Endothelial cell of umbilical vein (primary cell): ENCODE measurements around the gene LGI4. TPM values are rescaled to one million over a fixed set of nuclear protein-coding genes. Genes with fewer than 3 reads are reported as not detected.

Experiments used
- BruUV-seq: library from RNA; stranded (reverse); fragments of 400-500 nt; replicated peaks from 2 replicates; lab custom pipeline; 2021; lab: Mats Ljungman, UMichigan
- CTCF ChIA-PET: fragments of 300-600, 350-600 bp; sonication (Branson Sonifier 250); formaldehyde crosslinking; loops from one replicate; lab custom pipeline; 2021; ENCODE audit warnings: antibody characterized with exemption, inconsistent platforms; lab: Charles Lee
- POLR2A ChIA-PET: fragments of 300-600, 350-600 bp; sonication (Branson Sonifier 250); formaldehyde crosslinking; loops from one replicate; lab custom pipeline; 2021; ENCODE audit warnings: antibody characterized with exemption, inconsistent platforms; lab: Charles Lee
- DNase-seq: peaks from one replicate; pipeline ENCODE4 v3.0.0-alpha.2; 2011; ENCODE audit warnings: low read depth, low spot score
- FAIRE-seq: peaks from 2 replicates; lab custom pipeline; 2011; peaks lifted over from hg19 to GRCh38; lab: Jason Lieb, UNC
- H2AFZ ChIP-seq: 2 replicates; pipeline ENCODE4 v1.6.0; 2012; ENCODE audit warnings: low read depth, low read length, control low read depth, inconsistent platforms
- H3K27ac ChIP-seq: 2 replicates; pipeline ENCODE4 v1.5.1; 2011; ENCODE audit warnings: low read depth, mild to moderate bottlenecking, control low read depth, low read length, moderate library complexity; ENCODE audit not compliant: insufficient read depth
- H3K27me3 ChIP-seq, 2 experiments: 2 replicates each; pipeline versions ENCODE4 v1.6.0 to v1.6.1; 2011; ENCODE audit warnings: low read length in 2 of 2, mixed read lengths in 1 of 2; ENCODE audit not compliant: control insufficient read depth in 2 of 2, insufficient read depth in 2 of 2
- H3K36me3 ChIP-seq, 2 experiments: 2 replicates in 1 of 2; 3 replicates in 1 of 2; pipeline ENCODE4 v1.5.1; 2011; ENCODE audit warnings: low read length in 2 of 2, mild to moderate bottlenecking in 1 of 2, moderate library complexity in 1 of 2; ENCODE audit not compliant: control insufficient read depth in 2 of 2, insufficient read depth in 2 of 2; ENCODE audit errors: extremely low read depth in 1 of 2
- H3K4me1 ChIP-seq: 3 replicates; pipeline ENCODE4 v1.5.1; 2011; ENCODE audit warnings: mild to moderate bottlenecking, low read length; ENCODE audit not compliant: control insufficient read depth, insufficient read depth; ENCODE audit errors: extremely low read depth
- H3K4me2 ChIP-seq: 2 replicates; pipeline ENCODE4 v1.6.1; 2011; ENCODE audit warnings: low read length, control low read depth, mixed read lengths; ENCODE audit not compliant: insufficient read depth
- H3K4me3 ChIP-seq, 3 experiments: fragments of 200-600 bp in 1 of 3; sonication (generic), shearing (Covaris generic) in 1 of 3; replicated peaks in 1 of 3; 2 replicates each; pipeline ENCODE4 v1.5.1; 2011 to 2016; ENCODE audit warnings: control low read depth in 3 of 3, low read length in 3 of 3, mild to moderate bottlenecking in 2 of 3, inconsistent platforms in 1 of 3, low read depth in 1 of 3, moderate library complexity in 1 of 3; ENCODE audit not compliant: insufficient read depth in 1 of 3
- H3K79me2 ChIP-seq: 2 replicates; pipeline ENCODE4 v1.6.0; 2012; ENCODE audit warnings: low read length, inconsistent platforms; ENCODE audit not compliant: control insufficient read depth, insufficient read depth
- H3K9ac ChIP-seq: replicated peaks from 2 replicates; pipeline ENCODE3; 2011; ENCODE audit warnings: low read length, control low read depth; ENCODE audit not compliant: insufficient read depth; ENCODE audit errors: extremely low read depth
- H3K9me1 ChIP-seq: replicated peaks from 3 replicates; pipeline ENCODE4 v1.6.0; 2011; ENCODE audit warnings: mild to moderate bottlenecking, low read length; ENCODE audit not compliant: control insufficient read depth, insufficient read depth; ENCODE audit errors: extremely low read depth
- H3K9me3 ChIP-seq: replicated peaks from 2 replicates; pipeline ENCODE4 v1.5.1; 2012; ENCODE audit warnings: low read length, inconsistent platforms; ENCODE audit not compliant: control insufficient read depth, insufficient read depth
- H4K20me1 ChIP-seq: replicated peaks from 2 replicates; pipeline ENCODE3; 2011; ENCODE audit warnings: mild to moderate bottlenecking, low read length; ENCODE audit not compliant: control insufficient read depth, insufficient read depth; ENCODE audit errors: extremely low read depth
- CTCF ChIP-seq, 2 donors: IDR thresholded peaks; 1 replicate in 1 of 2; 2 replicates in 1 of 2; pipeline ENCODE4 v1.5.1; 2011; ENCODE audit warnings: low read length in 2 of 2, mild to moderate bottlenecking in 2 of 2, moderate library complexity in 2 of 2, control low read depth in 1 of 2, inconsistent platforms in 1 of 2, low read depth in 1 of 2; ENCODE audit not compliant: insufficient read depth in 1 of 2; ENCODE audit errors: extremely low read depth in 1 of 2
- EZH2 ChIP-seq: IDR thresholded peaks from 2 replicates; pipeline ENCODE4 v1.6.1; 2012; ENCODE audit warnings: borderline replicate concordance, low read depth, mild to moderate bottlenecking, moderate library complexity, low read length, inconsistent platforms; ENCODE audit not compliant: severe bottlenecking
- FOS ChIP-seq: IDR thresholded peaks from 2 replicates; pipeline ENCODE4 v1.6.1; 2011; ENCODE audit warnings: mild to moderate bottlenecking, low read length, moderate library complexity, borderline replicate concordance; ENCODE audit not compliant: insufficient read depth
- GATA2 ChIP-seq: IDR thresholded peaks from 2 replicates; pipeline ENCODE4 v1.7.0; 2011; ENCODE audit warnings: low read depth, mild to moderate bottlenecking, moderate library complexity, mixed read lengths, low read length; ENCODE audit not compliant: insufficient read length, insufficient read depth
- MYC ChIP-seq: IDR thresholded peaks from one replicate; pipeline ENCODE4 v1.6.1; 2011; ENCODE audit warnings: mild to moderate bottlenecking, low read depth, low read length
- POLR2A ChIP-seq: IDR thresholded peaks from 2 replicates; pipeline ENCODE4 v1.6.1; 2012; ENCODE audit warnings: low read depth, mild to moderate bottlenecking, control low read depth, low read length
- POLR2AphosphoS5 ChIP-seq: IDR thresholded peaks from 2 replicates; pipeline ENCODE4 v1.6.1; 2012; ENCODE audit warnings: low read depth, mild to moderate bottlenecking, control low read depth, low read length, moderate library complexity; ENCODE audit not compliant: insufficient read depth
- dilution Hi-C: fragments of 300-500 bp; cut with MboI; formaldehyde crosslinking; loops from one replicate; pipeline ENCODE4 v1.15.0; 2019; ENCODE audit warnings: low sequenced_read_pairs; ENCODE audit not compliant: extremely low pct_ligation_motif_present
- intact Hi-C: fragments of 100-400 bp; cut with micrococcal nuclease; formaldehyde crosslinking; loops from one replicate; pipeline ENCODE4 v1.10.0; 2022
- polyA plus RNA-seq, 4 experiments: library from polyadenylated mRNA; depleted of rRNA in 3 of 4; stranded (reverse) in 3 of 4; unstranded in 1 of 4; fragments of >200 nt; gene quantifications; 2 replicates each; pipeline versions ENCODE4 v1.2.1 to v1.2.3, GENCODE V29; 2011 to 2012; ENCODE audit warnings: missing spikeins in 1 of 4
- total RNA-seq: library from RNA; stranded (reverse); gene quantifications from 2 replicates; pipeline ENCODE4 v1.2.3, GENCODE V29; 2021
- TF ChIP-seq, protein P1 (sequence below): IDR thresholded peaks from 2 replicates; pipeline ENCODE4 v1.6.1; 2011; ENCODE audit not compliant: insufficient read depth, insufficient read length

The LGI4 gene
- total and polyA plus RNA-seq, 2 donors (not counting 3 experiments of a cell fraction or from before 2014, with no cell fraction given), result not detected

DNA sequence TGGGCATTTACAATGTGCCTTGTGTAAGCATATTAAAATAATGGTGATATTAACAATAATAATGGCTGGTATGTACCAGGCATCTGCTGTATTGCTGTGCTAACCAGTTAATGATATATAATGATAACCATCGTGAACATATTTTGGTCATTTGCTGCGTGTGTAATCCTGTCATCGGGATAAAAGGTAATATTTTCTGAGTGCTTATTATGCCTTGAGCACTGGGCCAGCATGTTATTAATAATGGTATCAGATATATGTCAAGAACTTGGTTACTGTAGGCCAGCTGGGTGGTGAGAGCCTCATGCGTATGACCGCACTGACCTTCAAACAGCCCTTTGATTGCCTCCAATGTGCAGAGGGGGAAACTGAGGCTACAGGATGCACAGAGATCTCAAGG, 41.4 kb downstream of the LGI4 start:
- Histone ChIP-seq H3K4me3 (no peak overlapping the region), H3K27me3 (peaks cover 1 to 2% of the 10 kb centered on the region in 2 experiments), H3K9ac (no peak overlapping the region), H3K27ac (no peak overlapping the region), H3K36me3 (no peaks in the 10 kb centered on the region), H3K4me1 (no peaks in the 10 kb centered on the region), H3K4me2 (no peak overlapping the region), H4K20me1 (no peaks in the 10 kb centered on the region), H3K9me1 (no peaks in the 10 kb centered on the region), H3K79me2 (no peaks in the 10 kb centered on the region), H2AFZ (no peak overlapping the region), H3K9me3 (no peaks in the 10 kb centered on the region)
- ChIA-PET POLR2A (no interaction called here), CTCF (interaction anchor here (4.3 kb wide), 1 partner anchor 50 kb away, joined by 35 read pairs; no protein-coding TSS in a partner anchor)
- no TSS peak for BruUV-seq
- dilution Hi-C loops, result no loop called here
- no peak for TF ChIP-seq EZH2
- TF ChIP-seq FOS, result no peak
- no peak for TF ChIP-seq CTCF (IDR thresholded peaks at IDR 0.05; ENCODE audit: extremely low read depth in 1 of 2, insufficient read depth in 1 of 2, low read depth in 1 of 2, low read length in 2 of 2)
- TF ChIP-seq, protein P1, sequence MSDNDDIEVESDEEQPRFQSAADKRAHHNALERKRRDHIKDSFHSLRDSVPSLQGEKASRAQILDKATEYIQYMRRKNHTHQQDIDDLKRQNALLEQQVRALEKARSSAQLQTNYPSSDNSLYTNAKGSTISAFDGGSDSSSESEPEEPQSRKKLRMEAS, result no peak
- no peak for TF ChIP-seq POLR2A
- TF ChIP-seq MYC, result no peak
- no peak for TF ChIP-seq POLR2AphosphoS5
- TF ChIP-seq GATA2, result no peak
- DNase-seq (no peak), FAIRE-seq (no peak)
- intact Hi-C loops, result no loop called here
